Measurements from ENCODE around the gene HCN1.

- TF ChIP-seq CTCF (IDR thresholded peaks at IDR 0.05) (no peak), POLR2A (IDR thresholded peaks at IDR 0.05) (no peak), POLR2AphosphoS5 (IDR thresholded peaks at IDR 0.05) (no peak), EP300 (IDR thresholded peaks at IDR 0.05) (no peak)
Measured at GRCh38 chr5:45264447-45264846, 431.7 kb downstream of the HCN1 start.

Measured in sigmoid colon (tissue), 4 donors.